K562 treated with DMSO at 1 percent for 24 hours (cell line): ENCODE data around the gene ANKRD34B. TPM values are rescaled to one million over a fixed set of nuclear protein-coding genes. Genes with fewer than 3 reads are reported as not detected.

Experiments used
- total RNA-seq: library from RNA; unstranded; fragments of 300-600 nt; gene quantifications from 2 replicates; pipeline ENCODE4 v1.2.3, GENCODE V29; 2022; ENCODE audit warnings: low read depth; ENCODE audit not compliant: insufficient read depth

Gene ANKRD34B
- not detected in 2 replicates for total RNA-seq

DNA sequence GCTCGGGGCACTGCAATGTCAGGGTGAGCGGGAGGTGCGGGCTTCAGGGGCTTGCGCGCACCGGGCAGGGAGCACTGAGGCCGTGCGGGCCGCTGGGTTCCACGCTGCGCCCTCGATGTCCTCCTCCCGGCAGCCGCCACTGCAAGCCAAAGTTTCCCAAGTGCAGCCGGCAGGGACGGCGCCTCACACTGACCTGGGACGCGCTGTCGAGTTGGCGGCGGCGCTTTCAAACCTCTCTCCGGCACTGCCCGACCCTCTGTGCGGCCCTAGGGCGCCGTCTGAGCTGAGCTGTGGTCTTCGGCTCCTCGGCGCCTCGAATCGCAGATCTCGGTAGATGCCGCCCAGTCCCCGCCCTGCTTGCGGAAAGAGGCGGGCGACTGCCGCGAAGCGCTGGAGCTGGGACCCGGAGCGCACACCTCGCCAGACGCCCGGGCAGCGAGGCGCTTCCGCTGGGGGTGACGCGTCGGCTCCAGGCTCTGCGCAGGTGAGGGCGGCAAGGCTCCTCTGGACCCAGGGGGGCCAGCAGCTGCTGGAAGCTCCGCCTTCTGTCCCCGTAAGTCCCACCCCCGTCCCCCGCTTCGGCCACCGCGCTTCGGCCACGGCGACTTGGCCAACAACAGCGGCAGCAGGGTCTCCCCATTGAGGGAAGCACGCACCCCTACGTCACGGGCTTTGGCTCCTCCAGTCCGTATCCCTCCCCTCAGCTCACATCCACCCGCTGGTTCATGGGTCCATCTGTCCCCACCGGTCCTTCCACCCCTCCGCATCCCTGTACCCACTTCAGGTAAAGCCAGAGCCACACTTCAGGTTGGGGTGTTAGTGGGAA, at the start of gene ANKRD34B:
Gene ANKRD34B, minus strand, starts transcription at position 320 of the 826 bp plus-strand sequence. CDS start 10,261 bp downstream, outside the sequence.

Other genes starting within 250 kb of the ANKRD34B start
- gene ZFYVE16, start 162.2 kb downstream of the ANKRD34B start, total RNA-seq, result 9.8 and 11.9 TPM in 2 replicates
- 1.5 TPM in 1 of 2 replicates, not detected in the other for gene FAM151B, start 82.2 kb downstream of the ANKRD34B start, total RNA-seq
- gene MSH3, start 84.4 kb upstream of the ANKRD34B start, total RNA-seq, result 5.9 and 7.5 TPM in 2 replicates
- 39.4 and 43.7 TPM in 2 replicates for gene DHFR, start 84.7 kb upstream of the ANKRD34B start, total RNA-seq